Fibroblast of the conjunctiva (primary cell): ENCODE measurements around the gene GRID2.
A peak's percentile ranks its signal among the peaks of the same experiment; 100 is the strongest.

Source experiments
- DNase-seq: peaks from one replicate; pipeline ENCODE4 v3.0.0-alpha.2; 2010; ENCODE audit warnings: low read depth

Gene GRID2

DNA sequence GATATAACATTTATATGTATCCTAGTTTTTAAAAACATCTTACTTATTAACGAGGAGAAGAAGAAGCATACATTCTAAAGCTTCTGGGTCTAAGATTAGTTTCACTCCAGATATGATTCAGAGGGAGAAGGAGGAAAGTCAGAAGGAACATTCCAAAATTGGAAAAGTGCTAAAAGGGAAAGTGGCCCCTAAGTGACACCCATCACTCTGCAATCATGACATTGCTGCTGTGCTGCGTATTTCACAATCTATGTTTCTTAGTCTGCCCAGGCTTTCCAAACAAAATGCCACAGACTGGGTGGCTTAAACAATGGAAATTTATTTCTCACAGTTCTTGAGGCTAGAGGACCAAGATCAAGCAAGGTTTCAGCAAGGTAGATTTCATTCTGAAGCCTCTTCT lies 1452.3 kb downstream of the GRID2 start:
- DNase-seq: no peak

DNA sequence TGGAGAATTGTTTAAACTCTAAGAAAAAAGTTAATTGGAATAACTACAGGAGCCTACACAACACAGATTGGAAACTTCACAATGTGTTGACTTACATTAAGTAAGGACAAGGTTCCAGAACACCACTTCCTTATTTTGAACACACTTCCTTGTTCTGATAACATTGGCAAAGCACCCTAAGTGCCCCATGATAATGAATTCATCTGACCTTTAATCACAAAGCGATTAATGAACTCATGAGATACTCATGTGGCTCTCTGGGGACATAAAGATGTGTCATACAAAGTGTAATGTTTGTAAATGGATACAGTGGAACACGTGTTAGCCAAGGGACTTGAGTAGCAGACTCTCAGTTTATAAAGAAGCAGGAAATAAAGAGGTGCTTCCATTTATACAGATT lies 1455.7 kb downstream of the GRID2 start:
- DNase-seq: no peak

DNA sequence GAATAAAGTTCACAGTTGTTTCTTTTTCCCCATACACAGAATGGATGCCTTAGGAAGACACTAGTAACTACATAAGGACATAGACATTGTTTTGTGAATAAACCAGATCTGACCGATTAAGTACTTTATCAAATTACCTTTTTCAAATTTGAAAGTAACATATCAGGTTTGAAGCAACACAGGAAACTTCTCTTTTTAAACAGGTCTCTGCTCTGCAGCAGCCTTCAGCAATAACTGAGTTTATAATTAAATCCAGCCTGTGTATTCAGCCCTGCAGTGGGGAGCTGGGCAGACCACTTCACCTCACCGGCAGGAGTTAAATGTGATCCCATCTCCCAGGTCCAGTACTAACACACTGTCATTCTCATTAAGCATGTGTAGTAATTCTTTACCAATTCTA lies 1456.5 kb downstream of the GRID2 start:
- DNase-seq: no peak

DNA sequence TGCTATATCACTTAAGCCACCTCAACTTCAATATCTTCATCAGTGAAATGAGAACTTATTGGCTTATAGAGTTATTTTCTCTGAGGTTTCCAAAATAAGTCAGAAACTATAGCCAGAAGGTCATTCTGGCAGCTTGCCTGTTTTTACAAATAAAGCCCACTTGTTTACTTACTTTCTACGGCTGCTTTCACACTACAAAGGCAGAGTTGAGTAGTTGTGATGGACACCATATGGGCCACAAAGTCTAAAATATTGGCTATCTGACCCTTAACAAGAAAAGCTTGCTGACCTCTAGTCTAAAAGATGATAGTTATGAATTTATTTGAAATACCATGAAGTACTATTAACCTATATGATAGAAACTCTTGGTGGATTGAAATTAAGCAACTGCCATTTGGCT lies 1457.5 kb downstream of the GRID2 start:
- no peak for DNase-seq

DNA sequence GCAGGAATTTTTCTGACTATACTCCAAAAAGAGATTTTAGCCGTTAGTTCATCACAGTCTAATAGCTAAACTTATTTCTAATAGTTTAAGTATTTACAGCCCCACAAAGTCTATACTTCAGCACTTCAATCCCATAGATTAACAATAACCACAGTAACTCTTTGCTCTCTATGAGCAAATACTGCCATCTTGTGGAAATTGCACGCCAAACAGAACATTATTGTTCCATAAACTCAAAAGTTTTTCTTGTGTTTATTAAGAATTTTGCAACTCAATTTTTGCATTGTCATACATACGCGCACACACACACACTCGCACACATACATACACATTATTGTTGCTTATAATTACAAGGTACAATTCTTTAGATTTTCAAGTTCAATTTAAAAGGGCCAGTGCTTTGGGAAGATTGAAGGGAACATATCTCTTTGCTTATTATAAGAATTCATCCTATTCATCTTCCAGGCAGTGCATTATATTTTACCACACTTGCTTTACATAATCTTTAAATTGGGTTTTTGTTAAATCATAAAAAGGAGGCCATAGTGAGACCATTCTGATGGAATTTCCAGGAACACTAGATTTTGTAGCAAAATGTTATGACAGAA lies 1461.0 kb downstream of the GRID2 start:
- peak; percentile 22 for DNase-seq

DNA sequence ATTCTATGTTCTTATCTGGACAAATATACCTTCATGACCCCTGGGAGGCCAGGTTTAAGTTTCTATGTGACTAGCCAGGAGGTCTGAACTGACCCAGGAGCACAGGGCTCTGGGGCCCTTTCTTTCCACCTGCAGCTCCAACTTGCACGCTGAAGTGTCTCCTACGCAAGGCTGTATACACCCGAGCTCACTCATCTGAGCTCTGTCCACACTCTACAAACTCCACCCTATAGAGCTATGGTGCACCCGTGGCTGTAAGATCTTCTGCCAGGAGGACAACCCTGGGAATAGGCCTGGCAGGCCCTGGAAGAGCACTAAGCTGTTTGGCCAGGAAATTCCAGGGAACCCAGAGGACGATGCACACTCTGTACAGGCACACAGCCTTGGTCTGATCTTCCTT lies 1464.2 kb downstream of the GRID2 start:
- DNase-seq: no peak

DNA sequence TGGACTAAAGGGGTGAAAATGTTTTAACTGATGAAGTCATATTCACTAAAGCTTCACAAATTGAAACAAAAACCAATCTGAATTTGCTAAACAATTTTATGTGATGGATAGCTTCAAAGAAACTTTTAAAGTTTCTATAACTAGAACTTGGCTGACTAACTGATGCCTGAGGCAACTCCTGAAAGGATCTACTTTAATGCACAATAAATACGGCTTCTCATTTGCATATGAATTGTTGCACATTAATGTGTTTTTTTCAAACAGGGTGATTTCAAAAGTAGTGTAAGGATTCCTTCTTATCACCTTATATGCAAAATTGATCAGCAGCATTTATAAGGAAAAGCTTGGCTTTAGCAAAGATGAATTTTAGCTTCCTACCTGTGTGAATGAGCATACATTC lies 1466.4 kb downstream of the GRID2 start:
- no peak for DNase-seq

DNA sequence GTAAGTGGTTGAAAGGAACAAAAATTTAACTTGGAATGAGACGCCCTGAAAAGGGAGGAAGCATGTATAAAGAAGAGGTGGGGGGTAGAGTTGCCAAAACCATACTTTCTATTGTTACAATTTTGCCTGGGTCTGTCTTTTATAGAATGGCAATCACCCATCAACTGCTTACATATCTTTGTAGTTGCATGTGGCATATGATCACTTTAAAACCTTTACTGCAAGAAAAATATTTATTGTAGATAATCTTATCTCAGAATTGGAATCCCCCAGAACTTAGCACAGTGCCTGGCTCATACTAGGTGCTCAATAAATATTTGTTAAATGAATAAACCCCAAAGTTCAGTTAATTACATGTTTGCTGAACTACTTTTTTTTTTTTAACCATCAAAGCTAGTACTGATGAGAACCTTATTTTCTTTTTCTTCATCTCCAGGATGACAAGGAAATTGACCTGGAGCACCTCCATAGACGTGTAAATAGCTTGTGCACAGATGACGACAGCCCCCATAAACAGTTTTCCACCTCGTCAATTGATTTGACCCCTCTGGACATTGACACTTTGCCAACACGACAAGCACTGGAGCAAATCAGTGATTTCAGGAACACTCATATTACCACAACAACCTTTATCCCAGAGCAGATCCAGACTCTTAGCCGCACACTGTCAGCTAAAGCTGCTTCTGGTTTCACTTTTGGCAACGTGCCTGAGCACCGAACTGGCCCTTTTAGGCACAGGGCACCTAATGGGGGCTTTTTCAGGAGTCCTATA lies 1468.1 kb downstream of the GRID2 start:
- no peak for DNase-seq

DNA sequence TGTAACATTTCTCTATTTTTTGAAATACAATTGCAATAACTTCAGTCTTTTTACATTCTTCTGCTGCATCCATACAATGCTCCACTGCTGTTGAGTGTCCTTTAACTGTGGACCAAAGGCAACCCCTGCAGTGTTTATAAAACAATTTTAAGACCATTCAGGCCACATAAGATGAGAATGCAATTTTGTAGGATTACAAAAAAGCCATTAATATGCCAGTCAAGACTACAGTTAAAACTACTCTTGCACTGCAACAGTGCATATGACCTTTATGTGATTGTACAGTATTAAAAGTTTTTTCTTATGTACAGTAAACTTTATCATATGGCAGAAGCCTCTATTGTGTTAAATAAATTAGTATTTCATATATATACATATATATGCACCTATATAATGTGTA lies 1469.1 kb downstream of the GRID2 start:
- DNase-seq: no peak

DNA sequence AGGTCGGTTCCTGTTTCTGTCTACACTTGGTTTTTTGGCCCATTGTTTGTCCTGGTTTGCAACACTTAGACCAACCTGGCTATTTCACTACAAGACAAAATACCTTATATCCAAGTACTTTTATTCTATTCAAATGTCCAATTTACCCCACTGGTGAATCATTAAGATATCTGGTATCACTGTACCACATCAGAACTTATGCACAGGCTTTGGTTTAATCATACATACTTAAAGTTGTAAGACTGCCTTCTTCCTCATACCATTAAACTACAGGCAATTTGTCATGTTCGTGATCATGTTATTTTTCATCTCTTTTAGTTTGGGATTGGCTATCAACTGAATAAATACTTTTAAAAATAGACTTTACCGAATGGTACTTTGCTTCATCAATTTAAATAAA lies 1471.8 kb downstream of the GRID2 start:
- DNase-seq: no peak

DNA sequence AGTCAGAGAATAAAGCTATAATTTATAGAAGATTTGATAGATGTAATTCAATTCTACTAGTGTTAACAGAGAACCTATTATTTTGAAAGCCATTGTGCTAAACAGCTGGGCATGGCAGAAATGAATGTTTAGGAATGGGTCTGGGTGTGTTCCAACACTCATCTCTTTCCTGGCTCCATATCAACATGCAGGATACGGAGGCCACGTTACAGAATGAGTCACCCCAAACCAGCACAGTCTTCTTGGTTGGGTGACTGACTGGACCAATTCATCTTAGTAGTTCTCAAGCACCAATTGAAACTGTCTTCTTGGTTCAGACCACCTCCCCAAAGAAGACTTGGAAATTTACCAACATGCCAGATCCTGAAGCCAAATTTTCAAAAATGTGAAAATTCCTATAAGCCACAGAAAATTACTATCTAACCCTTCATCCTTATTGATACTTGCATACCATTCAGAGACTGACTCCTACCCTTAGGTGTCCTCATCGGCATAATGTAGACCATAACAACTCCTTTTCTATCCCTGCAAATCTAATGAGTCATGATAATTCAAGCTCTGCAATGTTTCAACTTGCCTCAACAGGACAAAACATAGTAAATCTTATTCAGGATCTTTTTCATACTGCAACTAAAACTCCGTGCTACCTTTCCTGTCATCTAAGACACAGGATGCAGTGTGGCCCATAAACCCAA lies 1472.8 kb downstream of the GRID2 start:
- DNase-seq: peak; percentile 34

DNA sequence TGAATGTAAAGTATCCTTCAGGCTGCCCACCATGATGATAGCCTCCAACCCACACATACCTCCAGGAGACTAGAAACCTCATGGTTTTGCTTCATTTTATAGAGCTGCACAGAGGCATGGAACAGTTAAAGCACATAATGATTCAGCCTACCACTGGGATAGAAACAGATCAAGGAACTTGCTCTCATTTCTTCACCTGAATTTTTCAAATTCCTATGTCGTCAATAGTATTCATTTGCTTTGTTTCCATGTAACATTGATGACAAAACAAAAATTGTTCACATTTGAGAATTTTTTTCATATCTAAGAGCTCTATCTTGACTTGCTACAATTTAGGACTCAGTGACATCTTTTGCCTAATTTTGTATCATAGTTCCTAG lies 1473.3 kb downstream of the GRID2 start:
- DNase-seq: no peak

DNA sequence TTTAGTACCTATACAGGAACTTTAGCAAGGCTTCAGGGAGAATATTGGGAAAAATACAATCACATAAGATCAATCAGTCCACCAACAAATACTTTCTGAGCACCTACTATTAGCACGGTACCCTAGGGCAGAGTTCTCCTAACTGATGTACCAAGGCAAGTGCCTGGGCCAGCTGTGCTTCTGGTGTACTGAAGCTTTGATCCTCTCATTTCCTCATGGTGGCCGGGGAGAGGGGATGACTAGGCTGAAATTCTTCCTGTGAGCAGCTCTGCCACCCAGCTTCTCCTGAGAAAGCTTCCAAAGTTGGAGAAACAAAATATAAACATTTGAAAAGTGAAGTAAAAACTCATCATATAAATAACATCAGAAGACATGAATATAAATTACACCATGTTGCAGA lies 1475.5 kb downstream of the GRID2 start:
- no peak for DNase-seq

DNA sequence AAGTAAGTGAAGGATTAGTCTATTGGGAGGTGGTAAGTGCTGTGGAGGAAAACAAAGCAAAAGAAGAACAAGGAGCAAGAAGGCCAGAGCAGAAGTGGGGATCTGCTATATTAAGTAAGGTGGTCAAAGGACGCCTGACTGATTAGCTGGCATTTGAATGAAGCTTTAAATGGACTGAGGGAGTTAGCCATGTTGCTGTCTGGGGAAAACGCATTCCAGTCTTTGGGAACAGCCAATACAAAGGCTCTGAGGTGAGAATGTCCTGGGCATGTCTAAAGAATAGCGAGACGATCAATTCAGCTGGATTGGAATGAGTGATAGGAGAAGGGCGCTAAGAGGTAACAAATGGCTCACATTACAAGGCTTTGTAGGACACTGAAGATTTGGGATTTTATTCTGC lies 1476.3 kb downstream of the GRID2 start:
- no peak for DNase-seq

DNA sequence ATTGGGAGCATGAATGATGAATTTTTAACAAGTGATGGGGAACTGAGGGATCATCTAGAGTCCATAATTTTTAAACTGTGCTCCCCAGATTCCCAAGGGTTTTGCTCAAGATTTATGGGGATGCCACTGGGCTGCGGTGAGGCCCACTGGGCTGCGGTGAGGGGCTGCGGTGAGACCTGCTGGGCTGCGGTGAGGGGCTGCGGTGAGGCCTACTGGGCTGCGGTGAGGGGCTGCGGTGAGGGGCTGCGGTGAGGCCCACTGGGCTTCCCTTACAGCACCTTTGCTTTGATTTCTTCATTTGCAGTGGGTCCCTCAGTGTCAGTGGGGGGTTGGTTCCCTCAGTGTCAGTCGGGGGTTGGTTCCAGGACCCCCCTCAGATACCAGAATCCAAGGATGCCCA lies 1477.4 kb downstream of the GRID2 start:
- no peak for DNase-seq

DNA sequence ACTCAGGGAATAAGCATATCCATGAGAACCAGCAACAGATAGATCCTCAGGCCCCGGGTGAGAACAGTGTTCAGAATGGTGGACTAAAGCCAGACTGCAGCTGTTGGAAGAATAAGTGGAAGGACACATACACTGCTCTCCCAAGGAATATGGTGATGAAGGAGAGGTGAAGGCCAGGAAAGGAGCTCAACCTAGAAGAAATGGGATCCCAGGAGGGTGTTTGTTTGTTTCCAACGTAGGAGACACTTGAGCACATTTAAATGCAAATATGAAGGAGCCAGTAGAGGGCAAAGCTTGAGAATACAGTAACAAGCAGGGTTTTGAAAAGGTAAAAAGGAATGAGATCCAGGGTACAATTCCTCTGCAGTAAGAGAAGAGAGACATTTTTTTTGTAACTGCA lies 1482.4 kb downstream of the GRID2 start:
- no peak for DNase-seq

DNA sequence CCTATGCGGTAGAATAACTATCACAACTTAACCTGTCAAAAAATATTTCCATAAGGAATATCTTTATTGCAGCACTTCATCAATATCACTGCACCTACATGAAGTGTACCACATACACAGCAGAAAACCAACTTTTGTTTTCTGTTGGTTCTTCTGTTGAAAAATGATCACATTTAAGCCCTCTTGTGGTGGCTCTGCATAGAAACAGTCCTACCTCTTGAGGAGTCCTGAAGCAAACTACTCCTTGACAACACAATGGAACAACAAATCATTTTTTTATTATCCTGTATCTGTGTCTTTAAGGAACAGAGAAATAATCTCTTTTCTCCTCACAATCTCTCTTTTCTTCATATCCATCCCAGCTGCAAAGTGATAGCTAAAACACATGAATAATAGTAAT lies 1484.9 kb downstream of the GRID2 start:
- no peak for DNase-seq

DNA sequence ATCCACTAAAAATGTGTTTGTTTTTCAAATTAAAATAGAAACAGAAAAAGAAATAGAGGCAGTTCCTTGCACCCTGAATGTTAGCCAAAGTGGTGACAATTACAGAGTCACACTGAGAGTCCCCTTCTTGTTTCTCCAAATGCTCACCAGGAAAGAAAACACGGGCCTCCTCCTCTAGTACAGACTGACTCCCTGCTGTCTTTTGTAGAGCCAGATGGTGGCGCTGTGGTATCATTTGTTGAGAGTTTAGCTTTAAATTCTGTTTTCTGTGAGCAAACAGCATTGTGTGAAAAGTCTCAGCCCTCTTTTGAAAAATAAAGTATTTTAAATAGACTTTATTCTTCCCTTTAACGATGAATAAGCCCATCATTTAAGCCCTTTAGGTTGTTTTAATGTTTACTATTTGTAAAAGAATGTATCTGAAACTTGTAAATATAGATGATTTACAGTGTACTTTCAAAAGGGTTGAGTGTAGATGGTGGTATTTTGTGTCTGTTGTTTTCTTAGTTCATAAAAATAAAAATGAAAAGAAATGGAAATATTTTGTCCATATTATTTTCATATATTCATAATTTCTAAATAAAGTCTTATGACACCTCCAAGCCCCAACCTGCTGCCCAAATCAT lies 1487.9 kb downstream of the GRID2 start:
- DNase-seq: peak; percentile 8

DNA sequence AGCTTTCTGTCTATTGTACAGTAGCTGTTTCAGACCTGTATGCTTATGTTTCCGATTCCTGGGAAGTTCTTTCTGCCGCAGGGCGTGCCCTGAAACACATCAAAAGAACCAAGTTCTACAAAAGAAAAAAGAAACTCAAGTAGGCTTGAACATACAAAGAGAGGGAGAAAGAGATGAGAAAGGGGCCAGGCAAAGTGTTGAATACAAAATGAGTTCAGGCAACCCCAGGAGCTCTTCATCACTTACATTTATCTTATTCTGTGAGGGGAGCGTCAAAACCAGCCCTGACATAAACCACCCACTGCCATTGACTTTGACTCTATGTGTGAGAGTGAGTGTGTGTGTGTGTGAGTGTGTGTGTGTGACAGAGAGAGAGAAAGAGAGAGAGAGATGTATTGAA lies 1498.3 kb downstream of the GRID2 start:
- no peak for DNase-seq

DNA sequence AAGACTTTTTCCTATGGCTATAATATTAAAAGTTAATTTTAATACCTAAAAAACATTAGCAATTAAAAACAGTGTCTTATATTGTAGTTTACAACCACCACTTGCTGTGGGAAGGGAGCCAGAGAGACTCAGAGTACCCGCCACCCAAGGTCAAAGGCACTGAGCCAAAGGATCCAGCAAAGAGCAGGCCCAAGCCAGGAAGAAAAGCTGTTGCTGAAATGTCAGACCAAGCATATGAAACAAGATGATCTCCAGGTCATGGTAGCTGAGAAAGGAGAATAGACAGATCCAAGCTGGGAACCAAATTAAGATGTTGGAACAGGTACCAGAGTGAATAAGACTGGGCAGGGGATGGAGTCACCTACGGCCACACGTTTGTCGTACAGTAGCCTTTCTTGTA lies 1506.0 kb downstream of the GRID2 start:
- DNase-seq: no peak

DNA sequence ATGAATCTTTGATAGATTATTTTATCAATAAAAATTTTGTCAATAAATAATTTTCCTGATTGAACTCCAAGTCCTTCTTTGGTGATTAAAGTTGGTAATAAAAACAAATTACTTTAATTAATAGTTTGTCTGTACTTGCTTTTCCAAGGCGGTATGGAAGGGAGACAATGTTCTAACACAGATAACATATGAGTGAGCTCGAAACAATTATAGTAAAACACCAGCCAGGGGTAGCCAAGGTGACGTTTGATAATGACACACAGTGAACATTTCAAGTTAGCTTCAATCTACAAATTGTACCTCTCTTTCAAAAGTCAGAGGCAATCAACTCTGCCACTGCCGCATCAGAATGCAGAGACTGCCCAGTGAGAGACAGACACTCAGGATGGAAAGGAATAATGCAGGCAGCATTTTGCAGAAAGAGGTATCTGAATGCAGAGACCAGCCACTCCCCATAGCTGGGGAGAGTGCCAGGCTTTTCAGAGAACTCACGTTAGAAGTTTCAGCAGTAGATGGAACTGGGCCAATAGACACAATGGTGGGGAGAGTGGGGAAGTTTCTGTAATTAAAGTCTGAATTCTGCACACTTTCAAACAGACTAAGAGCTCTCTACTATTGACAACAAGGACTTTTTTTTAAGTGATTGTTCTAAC lies 1506.7 kb downstream of the GRID2 start:
- no peak for DNase-seq

DNA sequence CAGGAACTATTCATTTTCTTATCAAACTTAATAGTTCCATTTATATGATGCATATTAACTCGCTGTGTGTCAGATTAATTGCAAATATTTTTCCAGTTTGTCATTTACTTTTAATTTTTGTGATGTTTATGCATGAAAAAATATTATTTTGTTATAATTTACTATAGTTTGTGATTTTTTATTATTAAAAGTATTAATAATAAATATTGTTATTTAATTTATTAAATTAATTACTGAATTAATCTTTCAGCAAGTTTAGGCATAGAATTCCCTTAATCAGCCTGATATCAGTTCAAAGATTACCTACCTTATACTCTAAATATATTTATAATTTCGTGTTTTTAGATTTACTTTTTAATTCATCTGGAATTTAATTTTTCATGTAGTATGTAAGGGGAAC lies 1509.3 kb downstream of the GRID2 start:
- DNase-seq: no peak

DNA sequence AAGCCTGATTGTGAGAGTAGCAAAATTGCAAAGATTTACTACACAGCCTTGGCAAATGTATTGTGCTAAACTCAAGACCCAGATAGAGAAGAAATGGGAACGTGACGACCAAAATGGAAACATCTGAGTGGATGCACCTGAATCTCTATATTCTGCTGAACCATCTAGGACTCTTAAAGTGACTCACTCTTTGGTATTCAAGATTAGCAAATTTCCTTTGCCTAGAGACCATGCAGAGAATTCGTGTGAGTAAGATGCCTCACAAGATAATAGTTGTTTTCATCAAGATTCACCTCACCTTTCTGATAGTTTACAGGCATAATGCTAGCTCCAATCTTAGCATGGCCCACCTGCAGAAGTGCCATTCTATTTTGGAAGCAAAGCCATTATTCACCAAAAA lies 1510.4 kb downstream of the GRID2 start:
- DNase-seq: no peak
